Transverse colon (tissue), 4 donors: ENCODE results near the gene RPL29. TPM values are rescaled to one million over a fixed set of nuclear protein-coding genes. Genes with fewer than 3 reads are reported as not detected.

Source experiments
- DNase-seq: peaks from one replicate; pipeline ENCODE4 v3.0.0-alpha.2; 2019
- H3K27ac ChIP-seq, 4 donors: fragments of 200-600 bp; sonication (generic); 2 replicates each; pipeline ENCODE4 v1.5.1; 2016 to 2018; ENCODE audit warnings: inconsistent platforms in 4 of 4
- H3K27me3 ChIP-seq: fragments of 200-600 bp; sonication (generic); 2 replicates; pipeline ENCODE4 v1.5.1; 2017; ENCODE audit warnings: inconsistent platforms
- H3K36me3 ChIP-seq, 4 donors: fragments of 200-600 bp; sonication (generic); 2 replicates each; pipeline ENCODE4 v1.5.1; 2017 to 2019; ENCODE audit warnings: inconsistent platforms in 4 of 4
- H3K4me1 ChIP-seq, 4 donors: fragments of 200-600 bp; sonication (generic); 2 replicates each; pipeline ENCODE4 v1.5.1; 2017 to 2020; ENCODE audit warnings: inconsistent platforms in 4 of 4
- H3K4me3 ChIP-seq, 4 donors: fragments of 200-600 bp; sonication (generic); 1 replicate in 1 of 4; 2 replicates in 3 of 4; pipeline versions ENCODE4 v1.5.1 to v1.6.1; 2017 to 2019; ENCODE audit warnings: inconsistent platforms in 4 of 4
- H3K9me3 ChIP-seq, 2 donors: fragments of 200-600 bp; sonication (generic); 2 replicates each; pipeline ENCODE4 v1.5.1; 2017 to 2019; ENCODE audit warnings: inconsistent platforms in 2 of 2
- CTCF ChIP-seq, 5 experiments: fragments of 200-600 bp in 3 of 5; fragments of 450-650 bp in 2 of 5; sonication (generic) in 3 of 5; IDR thresholded peaks; 1 replicate in 2 of 5; 2 replicates in 3 of 5; pipeline ENCODE4 v1.5.1; 2016 to 2017; ENCODE audit warnings: antibody characterized with exemption in 5 of 5, inconsistent platforms in 3 of 5, mild to moderate bottlenecking in 2 of 5, moderate library complexity in 1 of 5
- EP300 ChIP-seq: sonication (generic); formaldehyde crosslinking; IDR thresholded peaks from one replicate; pipeline ENCODE4 v1.6.1; 2017; ENCODE audit warnings: antibody characterized with exemption, low read depth
- POLR2A ChIP-seq: fragments of 450-650 bp; IDR thresholded peaks from one replicate; pipeline ENCODE4 v1.6.1; 2016; ENCODE audit warnings: antibody characterized with exemption, mild to moderate bottlenecking, moderate library complexity
- POLR2AphosphoS5 ChIP-seq, 3 donors: sonication (generic); formaldehyde crosslinking; IDR thresholded peaks; one replicate each; pipeline ENCODE4 v1.6.1; 2016; ENCODE audit warnings: antibody characterized with exemption in 3 of 3
- WGBS, 2 donors: methylation state at CpG; one replicate each; pipeline ENCODE4 v1.1.5; 2018; ENCODE audit warnings: low coverage in 1 of 2; 5-methylcytosine and 5-hydroxymethylcytosine counted together
- in situ Hi-C, 4 donors: fragments of 200-750 bp; cut with MboI; loops; one replicate each; pipeline versions ENCODE4 v1.15.0 to v1.15.1; 2017; ENCODE audit warnings: low sequenced_read_pairs in 3 of 4, low pct_ligation_motif_present in 1 of 4, low pct_unique_long_range_greater_than_20kb in 1 of 4
- intact Hi-C: fragments of 100-400 bp; cut with DNase I; formaldehyde crosslinking; loops from one replicate; pipeline ENCODE4 v1.15.1; 2023; ENCODE audit warnings: low total_unique reads
- total RNA-seq, 4 donors: library from RNA; depleted of rRNA; stranded (reverse); fragments of >200 nt; gene quantifications; one replicate each; pipeline ENCODE4 v1.1.0, GENCODE V29; 2016

The RPL29 gene
- total RNA-seq, 4 donors from 2014 or later, result 366 to 1,281 (median 746) TPM

GRCh38 chr3:52006820-52007133, 11.1 kb upstream of the RPL29 start:
- intact Hi-C loops (loop anchor here (10.0 kb wide), 1 partner anchor 48 kb away; the partner anchor contains the start of gene DUSP7), in situ Hi-C loops (loop anchor here in 3 of 4 donors (10.0 to 25.0 kb wide), 2 partner anchors 48 to 331 kb away; partner anchors contain the start of gene DUSP7 (in 1 of the 3))
- WGBS, 2 donors, result 84% methylated on average over 6 of the region's 6 CpGs; no CpG with 5 or more reads in 1 of the 2 donors
- H3K27me3 ChIP-seq, result no peaks in the 10 kb centered on the region
- DNase-seq, result no peak
- H3K9me3 ChIP-seq, result no peaks in the 10 kb centered on the region
- peaks cover 0 to 10% (median 3%) of the 10 kb centered on the region in 4 donors for H3K4me1 ChIP-seq
- H3K27ac ChIP-seq, result no peak overlapping the region
- H3K36me3 ChIP-seq, result no peaks in the 10 kb centered on the region
- no peak overlapping the region for H3K4me3 ChIP-seq
- TF ChIP-seq POLR2AphosphoS5 (IDR thresholded peaks at IDR 0.05) (no peak), POLR2A (no peak), CTCF (IDR thresholded peaks at IDR 0.05) (no peak), EP300 (no peak)

GRCh38 chr3:52006017-52006819, 10.5 kb upstream of the RPL29 start:
- H3K9me3 ChIP-seq, result no peaks in the 10 kb centered on the region
- H3K36me3 ChIP-seq, result no peaks in the 10 kb centered on the region
- 65% methylated on average over 8 of the region's 8 CpGs; no CpG with 5 or more reads in 1 of the 2 donors for WGBS, 2 donors
- no peak overlapping the region for H3K4me3 ChIP-seq
- H3K27me3 ChIP-seq, result no peaks in the 10 kb centered on the region
- in situ Hi-C loops (loop anchor here in 3 of 4 donors (10.0 to 25.0 kb wide), 2 partner anchors 49 to 331 kb away; partner anchors contain the start of gene DUSP7 (in 1 of the 3)), intact Hi-C loops (loop anchor here (10.0 kb wide), 1 partner anchor 49 kb away; the partner anchor contains the start of gene DUSP7)
- DNase-seq, result no peak
- TF ChIP-seq POLR2A (no peak), EP300 (no peak), CTCF (IDR thresholded peaks at IDR 0.05) (no peak), POLR2AphosphoS5 (IDR thresholded peaks at IDR 0.05) (no peak)
- H3K4me1 ChIP-seq, result peaks cover 0 to 15% (median 6%) of the 10 kb centered on the region in 4 donors
- no peak overlapping the region for H3K27ac ChIP-seq

- H3K27ac ChIP-seq, result no peak overlapping the region
- DNase-seq, result no peak
- H3K4me1 ChIP-seq, result peaks cover 0 to 15% (median 6%) of the 10 kb centered on the region in 4 donors
- TF ChIP-seq POLR2A, result no peak
- no peak for TF ChIP-seq EP300
- TF ChIP-seq CTCF (IDR thresholded peaks at IDR 0.05), result no peak
- TF ChIP-seq POLR2AphosphoS5 (IDR thresholded peaks at IDR 0.05), result no peak
- H3K27me3 ChIP-seq, result no peaks in the 10 kb centered on the region
- WGBS, 2 donors, result 44% methylated on average over 15 of the region's 15 CpGs; no CpG with 5 or more reads in 1 of the 2 donors
- in situ Hi-C loops, result loop anchor here in 3 of 4 donors (10.0 to 25.0 kb wide), 2 partner anchors 49 to 332 kb away; partner anchors contain the start of gene DUSP7 (in 1 of the 3)
- H3K9me3 ChIP-seq, result no peaks in the 10 kb centered on the region
- H3K4me3 ChIP-seq, result no peak overlapping the region
- intact Hi-C loops, result loop anchor here (10.0 kb wide), 1 partner anchor 49 kb away; the partner anchor contains the start of gene DUSP7
- H3K36me3 ChIP-seq, result no peaks in the 10 kb centered on the region
These were observed 9.9 kb upstream of the RPL29 start for GRCh38 chr3:52005571-52005986.

- DNase-seq, result no peak
- Histone ChIP-seq H3K9me3 (no peaks in the 10 kb centered on the region), H3K4me1 (peaks cover 0 to 15% (median 6%) of the 10 kb centered on the region in 4 donors), H3K36me3 (no peaks in the 10 kb centered on the region), H3K27me3 (no peaks in the 10 kb centered on the region), H3K27ac (no peak overlapping the region), H3K4me3 (no peak overlapping the region)
- in situ Hi-C loops (loop anchor here (5.0 to 25.0 kb wide), 4 partner anchors 50 to 332 kb away; partner anchors contain the start of gene DUSP7 (in 1 of the 4)), intact Hi-C loops (loop anchor here (5.0 to 10.0 kb wide), 2 partner anchors 50 to 137 kb away; partner anchors contain the start of gene DUSP7)
- 94% methylated on average over 4 of the region's 4 CpGs; no CpG with 5 or more reads in 1 of the 2 donors for WGBS, 2 donors
- TF ChIP-seq CTCF (IDR thresholded peaks at IDR 0.05), result no peak
- no peak for TF ChIP-seq POLR2AphosphoS5 (IDR thresholded peaks at IDR 0.05)
- no peak for TF ChIP-seq POLR2A
- TF ChIP-seq EP300, result no peak
These were observed 9.3 kb upstream of the RPL29 start for GRCh38 chr3:52004906-52005395.
